GM18909 (cell line): ENCODE data around the gene GARRE1.
"Not testable (repeated sequence)": the region's sequence is repeated elsewhere in the genome, so short reads cannot be mapped to it uniquely, and the experiment has no call there.

Experiments
- ATAC-seq: cut with Tn5 transposase; IDR thresholded peaks from one replicate; pipeline ENCODE4 v1.9.1; 2021; ENCODE audit warnings: mild to moderate bottlenecking; ENCODE audit not compliant: unreplicated experiment, poor library complexity

Gene GARRE1

GRCh38 chr19:34231439-34231838 is 22.9 kb upstream of the GARRE1 start:
- ATAC-seq, result no peak

- no peak for ATAC-seq
These were observed 21.5 kb upstream of the GARRE1 start for GRCh38 chr19:34232566-34233481.

DNA sequence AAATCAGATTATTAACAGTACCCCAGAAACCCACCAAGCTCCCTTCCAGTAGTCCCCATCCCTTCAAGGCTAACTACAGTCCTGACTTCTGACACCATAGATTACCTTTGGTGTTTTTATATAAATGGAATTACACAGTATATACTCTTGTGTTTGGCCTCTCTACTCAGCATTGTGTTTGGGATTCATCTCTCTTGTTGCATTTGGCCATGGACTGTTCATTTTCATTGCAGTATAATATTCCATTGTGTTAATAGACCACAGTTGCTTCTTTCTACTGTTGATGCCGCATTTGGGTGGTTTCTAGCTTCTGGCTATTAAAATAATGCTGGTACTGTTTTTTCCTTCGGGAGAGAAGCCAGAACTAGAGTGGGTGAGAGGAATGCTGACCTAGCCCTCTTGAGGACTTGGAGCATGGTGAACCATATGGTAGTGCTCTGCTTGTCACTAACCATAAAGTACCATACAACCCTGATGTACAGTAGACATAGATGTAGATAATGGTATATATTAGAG is 18.9 kb upstream of the GARRE1 start:
- no peak for ATAC-seq

- ATAC-seq, result no peak
These were observed 18.0 kb upstream of the GARRE1 start for GRCh38 chr19:34236035-34236987.

DNA sequence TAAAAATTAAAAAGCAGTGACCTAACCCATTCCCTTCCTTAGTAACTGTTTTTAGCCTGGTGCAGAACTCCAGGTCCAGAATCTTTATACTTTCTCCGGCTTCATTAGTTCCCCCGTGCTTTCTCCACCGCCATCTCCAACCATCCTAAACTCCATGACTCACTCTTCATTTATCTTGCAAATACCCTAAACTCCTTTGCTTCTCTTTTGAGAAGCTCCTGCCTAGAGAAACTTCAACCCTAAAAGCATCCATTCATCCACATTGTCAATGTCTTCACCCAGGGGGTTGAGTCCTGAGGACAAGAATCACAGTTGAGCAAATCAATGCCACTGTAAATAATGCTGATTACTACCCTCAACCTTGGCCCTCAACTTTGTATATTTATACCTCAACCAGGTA is 17.1 kb upstream of the GARRE1 start:
- ATAC-seq, result no peak

GRCh38 chr19:34237939-34238338 is 16.4 kb upstream of the GARRE1 start:
- no peak for ATAC-seq

DNA sequence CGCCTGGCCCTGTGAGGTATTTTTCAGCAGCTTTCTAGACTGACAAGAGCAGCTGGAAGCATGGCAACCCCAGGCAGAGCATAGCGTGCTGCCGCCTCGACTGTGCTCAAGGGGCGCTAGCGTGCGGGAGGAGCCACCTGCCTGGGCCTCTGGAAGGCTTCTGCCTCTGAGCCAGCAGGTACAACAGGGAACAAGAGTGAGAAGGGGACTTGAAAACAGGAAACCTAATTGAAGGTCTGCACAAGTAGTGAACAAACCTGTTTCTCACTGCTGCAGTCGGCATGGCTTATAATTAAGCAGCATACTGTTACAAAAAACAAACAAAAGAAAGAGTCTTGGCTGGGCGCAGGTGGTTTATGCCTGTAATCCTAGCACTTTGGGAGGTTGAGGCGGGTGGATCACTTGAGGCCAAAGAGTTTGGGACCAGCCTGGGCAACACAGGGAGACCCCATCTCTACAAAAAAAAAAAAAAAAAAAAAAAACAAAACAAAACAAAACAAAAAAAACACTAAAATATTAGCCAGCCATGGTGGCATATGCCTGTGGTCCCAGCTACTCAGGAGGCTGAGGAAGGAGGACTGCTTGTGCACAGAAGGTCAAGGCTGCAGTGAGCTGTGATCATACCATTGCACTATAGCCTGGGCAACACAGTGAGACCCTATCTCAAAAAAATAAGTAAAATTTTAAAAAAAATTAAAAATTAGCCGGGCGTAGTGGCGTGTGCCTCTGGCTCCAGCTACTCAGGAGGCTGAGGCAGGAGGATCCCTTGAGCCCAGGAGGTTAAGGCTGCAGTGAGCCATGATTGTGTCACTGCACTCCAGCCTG is 12.6 kb upstream of the GARRE1 start:
- ATAC-seq, result no peak

DNA sequence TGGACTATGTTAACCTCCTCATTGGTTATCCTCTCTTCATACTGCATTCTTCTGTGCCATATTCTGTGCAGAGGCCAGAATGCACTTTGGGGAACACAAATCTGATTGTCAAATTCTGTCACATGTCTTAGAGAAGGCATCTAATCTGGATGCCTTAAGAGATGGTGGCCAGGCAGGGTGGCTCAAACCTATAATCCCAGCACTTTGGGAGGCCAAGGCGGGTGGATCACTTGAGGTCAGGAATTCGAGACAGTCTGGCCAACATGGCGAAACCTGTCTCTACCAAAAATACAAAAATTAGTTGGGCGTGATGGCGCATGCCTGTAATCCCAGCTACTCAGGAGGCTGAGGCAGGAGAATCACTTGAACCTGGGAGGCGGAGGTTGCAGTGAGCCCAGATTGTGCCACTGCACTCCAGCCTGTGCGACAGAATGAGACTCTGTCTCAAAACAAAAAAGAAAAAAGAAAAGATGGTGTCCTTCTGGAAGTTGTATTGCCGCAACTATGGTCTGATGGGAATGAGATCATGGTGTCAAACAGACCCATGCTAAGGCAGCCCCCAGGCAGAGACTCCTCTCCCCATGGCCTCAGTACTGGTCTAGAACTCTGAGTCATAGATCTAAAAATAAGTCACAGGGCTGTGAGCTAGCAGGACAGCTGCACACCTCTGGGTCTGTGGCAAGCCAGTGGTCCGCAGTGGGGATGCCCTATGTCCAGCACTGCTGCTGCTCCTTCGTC is 11.0 kb upstream of the GARRE1 start:
- ATAC-seq, result not testable (repeated sequence)

GRCh38 chr19:34243876-34244578 is 10.3 kb upstream of the GARRE1 start:
- no peak for ATAC-seq

DNA sequence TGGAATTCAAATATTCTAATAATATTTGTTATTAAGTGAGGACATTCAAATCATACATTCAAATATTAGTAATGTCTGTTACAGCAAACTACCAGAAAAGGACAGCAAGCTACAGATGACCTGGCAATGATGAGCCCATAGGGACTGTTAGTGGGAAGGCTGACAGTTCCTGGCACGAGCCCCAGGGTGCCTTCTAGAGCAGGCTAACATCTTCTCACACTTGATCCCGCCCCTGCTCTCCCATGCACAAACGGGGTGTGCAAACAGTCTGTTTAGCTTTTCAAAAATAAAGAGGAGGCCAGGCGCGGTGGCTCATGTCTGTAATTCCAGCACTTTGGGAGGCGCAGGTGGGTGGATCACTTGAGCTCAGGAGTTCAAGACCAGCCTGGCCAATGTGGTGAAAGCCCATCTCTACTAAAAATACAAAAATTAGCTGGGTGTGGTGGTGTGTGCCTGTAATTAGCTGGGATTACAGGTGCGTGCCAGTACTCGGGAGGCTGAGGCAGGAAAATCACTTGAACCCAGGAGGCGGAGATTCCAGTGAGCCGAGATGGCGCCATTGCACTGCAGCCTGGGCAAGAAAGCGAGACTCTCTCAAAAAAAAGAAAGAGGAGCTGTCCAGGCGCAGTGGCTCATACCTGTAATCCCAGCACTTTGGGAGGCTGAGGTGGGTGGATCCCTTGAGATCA is 9.6 kb upstream of the GARRE1 start:
- no peak for ATAC-seq

- ATAC-seq, result no peak
These were observed 8.0 kb upstream of the GARRE1 start for GRCh38 chr19:34246340-34246739.

DNA sequence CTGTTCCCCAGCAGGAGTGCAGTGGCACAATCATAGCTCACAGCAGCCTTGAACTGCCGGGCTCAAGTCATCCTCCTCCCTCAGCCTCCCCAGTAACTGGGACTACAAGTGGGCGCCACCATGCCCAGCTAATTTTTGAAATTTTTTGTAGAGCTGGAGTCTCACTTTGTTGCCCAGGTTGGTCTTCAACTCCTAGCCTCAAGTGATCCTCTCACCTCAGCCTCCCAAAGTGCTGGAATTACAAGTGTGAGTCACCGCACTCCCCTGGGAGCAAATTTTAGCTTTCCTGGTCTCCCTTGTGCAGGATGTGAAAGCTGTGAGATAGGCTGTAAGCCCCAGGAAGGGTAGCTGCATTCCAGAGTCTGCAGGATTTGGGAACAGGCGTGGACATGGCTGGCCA is 5.4 kb upstream of the GARRE1 start:
- no peak for ATAC-seq

DNA sequence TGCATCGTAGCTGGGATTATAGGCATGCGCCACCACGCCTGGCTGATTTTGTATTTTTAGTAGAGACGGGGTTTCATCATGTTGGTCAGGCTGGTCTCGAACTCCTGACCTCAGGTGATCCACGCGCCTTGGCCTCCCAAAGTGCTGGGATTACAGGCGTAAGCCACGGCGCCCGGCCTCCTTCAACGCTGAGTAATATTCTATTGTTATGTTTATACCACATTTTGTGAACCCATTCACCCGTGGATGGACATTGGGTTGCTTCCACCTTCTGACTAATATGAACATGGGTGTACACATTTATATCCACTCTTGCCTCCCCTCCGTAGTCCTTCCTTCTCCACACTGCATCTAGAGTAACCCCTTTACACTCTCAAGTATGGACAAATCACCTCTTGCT is 1.2 kb upstream of the GARRE1 start:
- ATAC-seq, result not testable (repeated sequence)

DNA sequence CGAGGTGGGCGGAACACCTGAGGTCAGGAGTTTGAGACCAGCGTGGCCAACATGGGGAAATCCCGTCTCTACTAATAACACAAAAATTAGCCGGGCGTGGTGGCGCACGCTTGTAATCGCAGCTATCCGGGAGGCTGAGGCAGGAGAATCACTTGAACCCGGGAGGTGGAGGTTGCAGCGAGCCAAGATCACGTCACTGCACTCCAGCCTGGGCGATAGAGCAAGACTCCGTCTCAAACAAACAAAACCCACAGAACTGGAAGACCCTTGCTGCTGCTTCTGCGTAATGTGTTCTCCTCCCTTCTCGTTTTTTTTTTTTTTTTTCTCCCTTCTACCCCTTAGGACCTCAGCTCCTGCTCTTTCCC is 691 bp upstream of the GARRE1 start:
- ATAC-seq, result not testable (repeated sequence)

DNA sequence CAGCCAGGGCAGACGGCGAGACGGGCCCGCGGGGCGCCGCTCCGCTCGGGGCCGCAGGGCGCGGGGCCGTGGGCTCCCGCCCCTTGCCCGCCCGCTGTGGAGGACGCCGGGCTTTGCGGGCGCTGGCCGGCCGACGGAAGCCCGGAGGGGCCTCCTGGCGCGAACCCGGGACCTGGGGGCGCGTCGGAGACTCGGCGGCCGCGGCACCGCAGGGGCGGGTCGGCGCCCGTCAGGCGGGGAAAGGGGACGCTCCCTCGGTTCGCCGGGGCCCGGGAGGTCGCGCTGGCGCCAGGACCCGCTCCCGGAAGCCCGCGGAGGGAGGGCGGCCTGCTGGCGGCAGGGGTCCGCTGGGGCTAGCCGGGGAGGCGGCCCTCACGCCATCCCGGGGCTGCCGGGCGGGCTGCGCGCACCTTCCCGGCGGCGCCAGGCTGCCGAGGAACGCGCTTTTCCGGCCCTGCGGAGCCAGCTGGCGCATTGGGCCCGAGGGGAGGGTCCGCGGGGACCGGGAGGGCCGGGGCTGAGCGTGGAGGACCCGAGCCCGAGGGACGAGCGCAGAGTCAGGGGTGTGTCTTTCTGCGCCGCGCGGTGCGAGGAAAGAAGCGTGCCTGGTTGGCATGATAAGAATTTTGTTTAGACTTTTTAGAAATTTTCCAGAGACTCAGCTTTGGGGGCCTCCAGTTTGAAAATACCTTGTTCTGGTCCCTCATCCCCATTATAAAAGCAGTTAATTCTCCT is 511 bp downstream of the GARRE1 start:
- peak; percentile 55 for ATAC-seq

- no peak for ATAC-seq
These were observed 1.2 kb downstream of the GARRE1 start for GRCh38 chr19:34255546-34255945.

- no peak for ATAC-seq
These were observed 2.6 kb downstream of the GARRE1 start for GRCh38 chr19:34256835-34257558.
